Prostate gland (tissue), 2 donors: ENCODE data around the gene ENPP7.
"Not testable (repeated sequence)": the region's sequence is repeated elsewhere in the genome, so short reads cannot be mapped to it uniquely, and the experiment has no call there.

ENCODE experiments used
- CTCF ChIP-seq, 4 experiments: fragments of 200-600 bp in 2 of 4; fragments of 450-650 bp in 2 of 4; sonication (generic) in 2 of 4; IDR thresholded peaks; 1 replicate in 3 of 4; 2 replicates in 1 of 4; pipeline ENCODE4 v1.5.1; 2016 to 2019; ENCODE audit warnings: antibody characterized with exemption in 4 of 4, mild to moderate bottlenecking in 2 of 4, moderate library complexity in 2 of 4
- POLR2AphosphoS5 ChIP-seq: sonication (generic); formaldehyde crosslinking; IDR thresholded peaks from one replicate; pipeline ENCODE4 v1.6.1; 2017; ENCODE audit warnings: antibody characterized with exemption

DNA sequence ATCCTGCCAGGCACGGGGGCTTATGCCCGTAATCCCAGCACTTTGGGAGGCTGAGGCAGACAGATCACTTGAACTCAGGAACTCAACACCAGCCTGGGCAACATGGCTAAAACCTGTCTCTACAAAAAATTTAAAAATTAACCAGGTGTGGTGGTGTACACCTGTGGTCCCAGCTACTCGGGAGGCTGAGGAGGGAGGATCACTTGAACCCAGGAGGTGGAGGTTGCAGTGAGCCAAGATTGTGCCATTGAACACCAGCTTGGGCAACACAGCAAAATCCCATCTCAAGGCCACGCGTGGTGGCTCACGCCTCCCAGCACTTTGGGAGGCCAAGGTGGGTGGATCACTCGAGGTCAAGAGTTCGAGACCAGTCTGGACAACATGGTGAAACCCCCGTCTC, 24.2 kb downstream of the ENPP7 start:
- not testable (repeated sequence) for TF ChIP-seq CTCF (IDR thresholded peaks at IDR 0.05); POLR2AphosphoS5
